SK-N-SH (cell line): ENCODE data around the gene GID4.

Experiments used
- CTCF ChIP-seq: fragments of 200-600 bp; sonication (generic); IDR thresholded peaks from 2 replicates; pipeline ENCODE4 v1.6.1; 2017; ENCODE audit warnings: antibody characterized with exemption, mild to moderate bottlenecking, moderate library complexity
- EZH2phosphoT487 ChIP-seq: fragments of 200-600 bp; sonication (generic); IDR thresholded peaks from 2 replicates; pipeline ENCODE4 v1.6.1; 2017; ENCODE audit warnings: low read depth, mixed run types, mild to moderate bottlenecking, antibody characterized with exemption, moderate library complexity, borderline replicate concordance
- FOSL2 ChIP-seq: IDR thresholded peaks from 2 replicates; pipeline ENCODE4 v1.4.0; 2012; ENCODE audit warnings: low read depth, mild to moderate bottlenecking, moderate library complexity, borderline replicate concordance
- FOXJ3 ChIP-seq: sonication (generic); formaldehyde crosslinking; IDR thresholded peaks from 2 replicates; pipeline ENCODE4 v1.5.1; 2020; ENCODE audit warnings: mild to moderate bottlenecking, missing genetic modification reagents
- MAX ChIP-seq: IDR thresholded peaks from 2 replicates; pipeline ENCODE4 v1.4.0; 2012; ENCODE audit warnings: low read depth
- PBX3 ChIP-seq: IDR thresholded peaks from 2 replicates; pipeline ENCODE4; 2012
- RAD21 ChIP-seq: IDR thresholded peaks from 2 replicates; pipeline ENCODE4 v1.6.1; 2012; ENCODE audit warnings: mild to moderate bottlenecking, low read length
- SIN3A ChIP-seq: IDR thresholded peaks from 2 replicates; pipeline ENCODE4 v1.6.1; 2012; ENCODE audit warnings: low read depth, mild to moderate bottlenecking, low read length, moderate library complexity, borderline replicate concordance
- SMC3 ChIP-seq: IDR thresholded peaks from 2 replicates; pipeline ENCODE4 v1.6.1; 2012; ENCODE audit warnings: low read depth, low read length, improper control_type of control experiment
- TAF1 ChIP-seq: IDR thresholded peaks from 2 replicates; pipeline ENCODE4 v1.6.1; 2012; ENCODE audit warnings: low read depth, mild to moderate bottlenecking, low read length, moderate library complexity, borderline replicate concordance

GRCh38 chr17:18015593-18015992, 23.6 kb upstream of the GID4 start:
- TF ChIP-seq SIN3A: no peak
- TF ChIP-seq EZH2phosphoT487: no peak
- TF ChIP-seq CTCF: no peak
- TF ChIP-seq FOXJ3: no peak
- no peak for TF ChIP-seq PBX3
- TF ChIP-seq TAF1: no peak
- no peak for TF ChIP-seq RAD21
- no peak for TF ChIP-seq MAX
- TF ChIP-seq FOSL2: no peak
- no peak for TF ChIP-seq SMC3
